ENCODE measurements around the gene ZFP42.
"Not testable (repeated sequence)": the region's sequence is repeated elsewhere in the genome, so short reads cannot be mapped to it uniquely, and the experiment has no call there.

The ZFP42 gene

DNA sequence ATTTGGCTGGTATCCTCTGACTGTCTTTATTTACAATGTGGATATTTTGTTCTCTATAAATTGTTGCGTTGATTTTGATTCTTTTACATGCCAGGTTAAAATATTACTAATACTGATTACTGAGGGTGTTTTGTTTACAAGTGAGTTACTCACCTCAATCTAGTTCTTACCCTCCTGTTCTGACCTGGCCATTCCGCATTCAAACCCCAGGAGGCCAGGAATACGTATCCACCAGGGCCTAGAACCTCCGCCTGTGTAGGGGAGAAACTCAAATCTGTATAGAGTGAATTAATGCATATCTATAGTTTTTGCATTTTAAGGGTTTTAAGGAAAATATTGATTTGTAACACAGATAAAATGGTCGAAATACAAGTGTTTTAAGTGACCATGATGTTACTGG is 2.6 kb upstream of the ZFP42 start:
- TF ChIP-seq, protein P1, sequence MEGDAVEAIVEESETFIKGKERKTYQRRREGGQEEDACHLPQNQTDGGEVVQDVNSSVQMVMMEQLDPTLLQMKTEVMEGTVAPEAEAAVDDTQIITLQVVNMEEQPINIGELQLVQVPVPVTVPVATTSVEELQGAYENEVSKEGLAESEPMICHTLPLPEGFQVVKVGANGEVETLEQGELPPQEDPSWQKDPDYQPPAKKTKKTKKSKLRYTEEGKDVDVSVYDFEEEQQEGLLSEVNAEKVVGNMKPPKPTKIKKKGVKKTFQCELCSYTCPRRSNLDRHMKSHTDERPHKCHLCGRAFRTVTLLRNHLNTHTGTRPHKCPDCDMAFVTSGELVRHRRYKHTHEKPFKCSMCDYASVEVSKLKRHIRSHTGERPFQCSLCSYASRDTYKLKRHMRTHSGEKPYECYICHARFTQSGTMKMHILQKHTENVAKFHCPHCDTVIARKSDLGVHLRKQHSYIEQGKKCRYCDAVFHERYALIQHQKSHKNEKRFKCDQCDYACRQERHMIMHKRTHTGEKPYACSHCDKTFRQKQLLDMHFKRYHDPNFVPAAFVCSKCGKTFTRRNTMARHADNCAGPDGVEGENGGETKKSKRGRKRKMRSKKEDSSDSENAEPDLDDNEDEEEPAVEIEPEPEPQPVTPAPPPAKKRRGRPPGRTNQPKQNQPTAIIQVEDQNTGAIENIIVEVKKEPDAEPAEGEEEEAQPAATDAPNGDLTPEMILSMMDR (IDR thresholded peaks at IDR 0.05; ENCODE audit: borderline replicate concordance, insufficient read depth, low read depth, low read length) = no peak
- no peak overlapping the region for H3K4me3 ChIP-seq (ENCODE audit: low read depth, low read length)

DNA sequence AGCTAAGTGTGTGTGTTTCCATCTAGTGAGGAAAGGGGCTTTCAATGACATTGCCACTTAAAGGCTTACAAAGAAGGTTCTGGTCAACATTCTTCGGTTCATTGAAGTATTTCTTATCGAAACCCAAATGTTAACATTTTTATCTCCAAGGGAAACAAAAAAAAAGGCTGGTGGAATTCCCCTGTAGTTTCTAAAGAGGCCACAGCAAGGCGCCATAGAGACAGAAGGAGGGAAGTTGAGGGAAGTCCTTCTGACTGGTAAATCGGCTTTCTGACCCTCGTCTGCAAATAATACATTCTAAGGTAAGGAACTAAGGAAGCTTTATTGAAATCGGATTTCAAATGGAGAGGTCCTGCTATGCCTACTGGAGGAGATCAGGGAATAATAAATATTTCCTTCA is 1.7 kb upstream of the ZFP42 start:
- H3K4me3 ChIP-seq (ENCODE audit: low read depth, low read length) = no peak overlapping the region
- TF ChIP-seq, protein P1 (IDR thresholded peaks at IDR 0.05; ENCODE audit: borderline replicate concordance, insufficient read depth, low read depth, low read length) = no peak

DNA sequence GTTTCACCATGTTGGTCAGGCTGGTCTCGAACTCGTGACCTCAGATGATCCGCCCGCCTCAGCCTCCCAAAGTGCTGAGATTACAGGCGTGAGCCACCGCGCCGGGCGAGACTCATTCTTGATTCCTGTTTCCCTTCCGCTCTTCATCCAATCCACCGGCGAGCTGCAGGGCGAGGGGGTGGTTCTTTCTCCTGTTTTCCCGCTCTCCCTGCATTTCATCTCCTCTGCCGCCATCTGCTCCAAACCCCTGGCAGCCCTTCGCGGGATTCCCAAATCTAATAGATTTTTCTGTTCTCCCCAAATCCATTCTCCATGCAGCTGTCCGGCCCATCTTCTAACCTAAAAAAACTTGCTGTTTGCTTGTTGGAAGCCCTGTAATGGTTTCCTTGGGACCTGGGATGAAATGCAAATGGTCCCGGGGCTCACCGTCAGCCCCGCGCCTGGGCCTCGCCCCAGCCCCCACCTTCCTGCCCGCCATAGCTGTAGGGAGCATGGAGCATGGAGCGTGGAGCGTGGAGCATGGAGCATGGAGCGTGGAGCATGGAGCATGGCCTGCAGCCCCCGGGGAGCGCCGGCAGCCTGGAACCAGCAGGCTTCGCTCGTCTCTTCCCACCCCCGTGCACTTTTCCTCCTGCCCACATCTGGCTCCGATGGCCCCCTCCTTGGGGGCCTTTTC is 1.1 kb downstream of the ZFP42 start:
- H3K4me3 ChIP-seq (ENCODE audit: low read depth, low read length) = no peak overlapping the region
- TF ChIP-seq, protein P1 (IDR thresholded peaks at IDR 0.05; ENCODE audit: borderline replicate concordance, insufficient read depth, low read depth, low read length) = no peak

DNA sequence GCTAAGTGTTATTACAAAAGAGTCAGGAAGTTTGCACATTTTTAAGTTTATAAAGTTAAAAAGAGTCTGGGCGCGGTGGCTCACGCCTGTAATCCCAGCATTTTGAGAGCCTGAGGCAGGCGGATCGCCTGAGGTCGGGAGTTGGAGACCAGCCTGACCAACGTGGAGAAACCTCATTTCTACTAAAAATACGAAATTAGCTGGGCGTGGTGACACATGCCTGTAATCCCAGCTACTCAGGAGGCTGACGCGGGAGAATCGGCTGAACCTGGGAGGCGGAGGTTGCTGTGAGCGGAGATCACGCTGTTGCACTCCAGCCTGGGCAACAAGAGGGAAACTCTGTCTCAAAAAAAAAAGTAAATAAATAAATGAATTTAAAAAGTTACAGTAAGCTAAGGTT is 2.4 kb downstream of the ZFP42 start:
- not testable (repeated sequence) for H3K4me3 ChIP-seq (ENCODE audit: low read depth, low read length)

DNA sequence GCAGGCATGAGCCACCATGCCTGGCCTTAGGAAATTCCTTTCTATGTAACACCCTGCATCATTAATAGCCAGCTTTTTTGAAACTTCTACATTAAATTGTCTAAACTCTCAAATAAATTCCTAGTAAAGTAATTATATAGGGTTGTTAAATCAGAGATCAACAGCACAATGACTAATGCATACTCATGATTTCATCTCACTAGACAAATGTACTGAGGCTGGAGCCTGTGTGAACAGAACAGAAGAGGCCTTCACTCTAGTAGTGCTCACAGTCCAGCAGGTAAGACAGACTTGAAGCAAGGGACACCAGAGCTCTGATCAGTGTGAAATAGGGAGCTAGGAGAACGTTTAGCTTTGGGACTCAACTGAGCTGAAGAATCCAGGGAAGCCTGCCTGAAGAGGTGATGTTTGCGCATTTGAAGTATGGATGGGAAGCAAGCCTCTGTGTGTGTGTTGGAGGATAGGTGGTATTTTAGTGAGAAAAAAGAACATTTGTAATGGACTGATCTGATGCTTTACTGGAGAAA is 3.9 kb downstream of the ZFP42 start:
- no peak overlapping the region for H3K4me3 ChIP-seq (ENCODE audit: low read depth, low read length)
- TF ChIP-seq, protein P1 (IDR thresholded peaks at IDR 0.05; ENCODE audit: borderline replicate concordance, insufficient read depth, low read depth, low read length) = no peak

DNA sequence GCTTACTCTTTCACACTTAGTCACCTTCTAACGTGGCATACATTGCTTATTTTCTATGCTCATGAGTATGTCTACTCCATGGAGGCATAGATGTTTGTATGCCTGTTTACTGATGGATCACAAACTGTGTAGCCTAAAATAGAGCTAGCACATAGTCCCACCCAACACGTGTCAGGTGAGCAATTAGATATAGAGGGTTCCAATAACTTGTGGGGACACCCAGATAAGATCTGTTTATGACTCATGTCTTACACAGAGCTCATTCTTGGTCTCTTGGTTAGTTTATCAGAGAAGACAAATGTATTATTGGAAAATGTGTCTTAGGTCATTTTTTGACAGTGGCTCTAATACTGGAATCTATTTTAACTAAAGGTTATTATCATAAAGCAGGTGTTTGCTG is 6.8 kb downstream of the ZFP42 start:
- H3K4me3 ChIP-seq (ENCODE audit: low read depth, low read length) = no peak overlapping the region
- TF ChIP-seq, protein P1 (IDR thresholded peaks at IDR 0.05; ENCODE audit: borderline replicate concordance, insufficient read depth, low read depth, low read length) = no peak

DNA sequence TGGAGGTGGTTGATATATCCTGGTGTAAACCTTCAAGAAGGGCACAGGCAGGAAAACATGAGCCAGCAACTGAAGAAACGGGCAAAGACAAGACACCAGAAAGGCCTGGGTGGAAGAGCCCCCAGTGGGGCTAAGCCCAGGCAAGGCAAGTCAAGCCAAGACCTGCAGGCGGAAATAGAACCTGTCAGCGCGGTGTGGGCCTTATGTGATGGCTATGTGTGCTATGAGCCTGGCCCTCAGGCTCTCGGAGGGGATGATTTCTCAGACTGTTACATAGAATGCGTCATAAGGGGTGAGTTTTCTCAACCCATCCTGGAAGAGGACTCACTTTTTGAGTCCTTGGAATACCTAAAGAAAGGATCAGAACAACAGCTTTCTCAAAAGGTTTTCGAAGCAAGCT is 7.2 kb downstream of the ZFP42 start:
- TF ChIP-seq, protein P1 (IDR thresholded peaks at IDR 0.05; ENCODE audit: borderline replicate concordance, insufficient read depth, low read depth, low read length) = no peak

More for the DNA sequence above, 7.2 kb downstream of the ZFP42 start:
- H3K4me3 ChIP-seq (ENCODE audit: low read depth, low read length) = no peak overlapping the region
